K562 (cell line): ENCODE data around the gene ARHGDIA. TPM values are rescaled to one million over a fixed set of nuclear protein-coding genes. Genes with fewer than 3 reads are reported as not detected.
A peak's percentile ranks its signal among the peaks of the same experiment; 100 is the strongest.

Experiments
- ATAC-seq: fragments of 200-7000 bp; cut with Tn5 transposase; 3 replicates; pipeline ENCODE4 v1.9.1; 2020; ENCODE audit warnings: moderate library complexity
- BruUV-seq: library from RNA; stranded (reverse); fragments of 400-500 nt; replicated peaks from 2 replicates; lab custom pipeline; 2021; lab: Mats Ljungman, UMichigan
- CTCF ChIA-PET: fragments of 300-600 bp; formaldehyde crosslinking; extraction: SDS; loops from one replicate; lab custom pipeline; 2021; ENCODE audit warnings: low intra/inter-chr PET ratio; lab: Yijun Ruan, JAX
- POLR2A ChIA-PET: fragments of 300-600, 350-650 bp; sonication (Branson Sonifier 250); formaldehyde crosslinking; extraction: SDS; loops from one replicate; lab custom pipeline; 2021; ENCODE audit warnings: antibody characterized with exemption, inconsistent platforms; lab: Yijun Ruan, JAX
- DNase-seq, 4 experiments: peaks; one replicate each; pipeline versions ENCODE4 v3.0.0 to v3.0.0-alpha.2; 2011 to 2018; ENCODE audit warnings: low spot score in 3 of 4, mixed read lengths in 3 of 4; ENCODE audit errors: extremely low read depth in 1 of 4
- FAIRE-seq: peaks from 2 replicates; lab custom pipeline; 2011; peaks lifted over from hg19 to GRCh38; lab: Jason Lieb, UNC
- H2AFZ ChIP-seq: 2 replicates; pipeline ENCODE4 v1.6.0; 2011; ENCODE audit warnings: low read depth, low read length, control low read depth, inconsistent platforms
- H3K27ac ChIP-seq: fragments of 200-600 bp; 3 replicates; pipeline ENCODE4 v1.8.0; 2011; ENCODE audit warnings: low read depth, mild to moderate bottlenecking, control low read depth, inconsistent platforms, low read length, moderate library complexity, mixed read lengths; ENCODE audit errors: extremely low read depth
- H3K27me3 ChIP-seq, 2 experiments: fragments of 300-600 bp in 1 of 2; 2 replicates in 1 of 2; 3 replicates in 1 of 2; pipeline versions ENCODE4 v1.6.0 to v1.8.0; 2011; ENCODE audit warnings: inconsistent platforms in 2 of 2, low read length in 2 of 2, mild to moderate bottlenecking in 1 of 2, mixed read lengths in 1 of 2, moderate library complexity in 1 of 2; ENCODE audit not compliant: control insufficient read depth in 2 of 2, insufficient read depth in 2 of 2
- H3K36me3 ChIP-seq: fragments of 300-600 bp; 3 replicates; pipeline ENCODE4 v1.8.0; 2011; ENCODE audit warnings: mild to moderate bottlenecking, low read length, inconsistent platforms; ENCODE audit not compliant: control insufficient read depth, insufficient read depth
- H3K4me1 ChIP-seq, 2 experiments: fragments of 200-600 bp in 1 of 2; replicated peaks in 1 of 2; 2 replicates in 1 of 2; 3 replicates in 1 of 2; pipeline versions ENCODE4 v1.5.1 to v1.8.0; 2011; ENCODE audit warnings: inconsistent platforms in 2 of 2, low read length in 2 of 2, mild to moderate bottlenecking in 1 of 2, mixed read lengths in 1 of 2, moderate library complexity in 1 of 2; ENCODE audit not compliant: control insufficient read depth in 2 of 2, insufficient read depth in 2 of 2
- H3K4me2 ChIP-seq: 2 replicates; pipeline ENCODE4 v1.6.1; 2011; ENCODE audit warnings: low read length, control low read depth, inconsistent platforms, mixed read lengths; ENCODE audit not compliant: insufficient read depth
- H3K4me3 ChIP-seq: fragments of 200-600 bp; sonication (generic), shearing (Covaris generic); 2 replicates; pipeline ENCODE4 v1.5.1; 2016; ENCODE audit warnings: control low read depth, inconsistent platforms
- H3K79me2 ChIP-seq: fragments of 200-600 bp; 3 replicates; pipeline ENCODE4 v1.8.0; 2011; ENCODE audit warnings: low read length, inconsistent platforms; ENCODE audit not compliant: control insufficient read depth, insufficient read depth
- H3K9ac ChIP-seq, 2 experiments: 2 replicates each; pipeline versions ENCODE4 v1.6.0 to v1.6.1; 2011; ENCODE audit warnings: low read depth in 2 of 2, low read length in 2 of 2, control low read depth in 1 of 2, inconsistent platforms in 1 of 2, mild to moderate bottlenecking in 1 of 2, mixed read lengths in 1 of 2; ENCODE audit not compliant: insufficient read depth in 1 of 2
- H3K9me1 ChIP-seq: one replicate; pipeline ENCODE4 v1.6.0; 2011; ENCODE audit warnings: inconsistent platforms, mild to moderate bottlenecking, low read length, moderate library complexity; ENCODE audit not compliant: control insufficient read depth, insufficient read depth
- H3K9me3 ChIP-seq: replicated peaks from 2 replicates; pipeline ENCODE4 v1.5.1; 2011; ENCODE audit warnings: low read depth, low read length, inconsistent platforms; ENCODE audit not compliant: control insufficient read depth, insufficient read depth
- H4K20me1 ChIP-seq: replicated peaks from 2 replicates; pipeline ENCODE4 v1.6.1; 2011; ENCODE audit warnings: low read length, inconsistent platforms, mixed read lengths; ENCODE audit not compliant: control insufficient read depth, insufficient read depth
- CXXC5 ChIP-seq: fragments of 250-450 bp; sonication (Bioruptor Pico); IDR thresholded peaks from 2 replicates; pipeline ENCODE4 v1.8.0; 2022; ENCODE audit warnings: inconsistent platforms, mild to moderate bottlenecking, moderate library complexity
- POLR2G ChIP-seq: fragments of 200-400 bp; formaldehyde crosslinking; IDR thresholded peaks from 2 replicates; pipeline ENCODE4 v1.6.1; 2017; ENCODE audit warnings: low read depth, mild to moderate bottlenecking, antibody characterized with exemption, low read length, moderate library complexity
- RBFOX2 ChIP-seq: fragments of 200-400 bp; formaldehyde crosslinking; IDR thresholded peaks from 2 replicates; pipeline ENCODE4 v1.6.1; 2017; ENCODE audit warnings: low read depth, mild to moderate bottlenecking, low read length, moderate library complexity
- WGBS: fragments of 100-300 bp; shearing (Covaris generic); methylation state at CpG from one replicate; pipeline ENCODE4 v1.1.6; 2016; ENCODE audit warnings: low coverage, mixed read lengths; ENCODE audit not compliant: insufficient coverage; ENCODE audit errors: missing lambda C conversion rate; 5-methylcytosine and 5-hydroxymethylcytosine counted together
- in situ Hi-C: fragments of 300-500 bp; cut with MboI; formaldehyde crosslinking; loops from 4 replicates; pipeline ENCODE4 v1.15.0; 2018; ENCODE audit warnings: inconsistent platforms, mixed read lengths
- intact Hi-C: fragments of 100-400 bp; cut with micrococcal nuclease; formaldehyde crosslinking; loops from 2 replicates; pipeline ENCODE4 v1.14.2; 2022
- polyA plus RNA-seq, 8 experiments: library from polyadenylated mRNA; depleted of rRNA in 4 of 8; stranded (reverse) in 5 of 8; unstranded in 3 of 8; fragments of >200 nt; fragmentation: Nextera tagmentation in 2 of 8; fragmentation: Illumina TruSeq in 1 of 8; extraction: Ambion mirVana in 2 of 8; extraction: Trizol in 1 of 8; gene quantifications; 2 replicates each; pipeline versions ENCODE4 v1.2.1 to v1.2.3, GENCODE V29; 2011 to 2014; ENCODE audit warnings: inconsistent platforms in 1 of 8, missing spikeins in 1 of 8
- total RNA-seq, 7 experiments: library from RNA; depleted of rRNA in 6 of 7; stranded (reverse); fragments of >200 nt in 6 of 7; fragmentation: Illumina TruSeq in 2 of 7; extraction: Trizol in 2 of 7; gene quantifications; 2 replicates each; pipeline versions ENCODE4 v1.2.1 to v1.2.3, GENCODE V29; 2011 to 2021; ENCODE audit warnings: low replicate concordance in 1 of 7

The ARHGDIA gene
- total and polyA plus RNA-seq, 9 of the 15 experiments (the other 6 are each of a cell fraction or from before 2014, with no cell fraction given) = 9.6 to 340 (median 97.6) TPM

- H3K27ac ChIP-seq = no peak overlapping the region
- H3K36me3 ChIP-seq = peaks cover 72% of the 10 kb centered on the region
- no peak overlapping the region for H3K4me3 ChIP-seq
- H3K4me2 ChIP-seq = no peak overlapping the region
- POLR2A ChIA-PET = interaction anchor here (0.7 to 10.5 kb wide), 3 partner anchors 13 to 175 kb away, joined by 3 to 85 read pairs (median 5); no protein-coding TSS in a partner anchor
- intact Hi-C loops = no loop called here
- peaks cover 12 to 49% of the 10 kb centered on the region in 2 experiments; a peak in 4 of 5 replicates for H3K4me1 ChIP-seq
- no TSS peak for BruUV-seq
- ATAC-seq = no peak
- H3K79me2 ChIP-seq = peaks cover 71% of the 10 kb centered on the region
- H4K20me1 ChIP-seq = 0 out of 2 replicates have a peak, but pooled peaks cover 4% of the 10 kb centered on the region
- no peak for TF ChIP-seq CXXC5
- TF ChIP-seq RBFOX2 = peak; percentile 76
- TF ChIP-seq POLR2G = peak; percentile 68
- TF ChIP-seq, all 486 proteins: peak for 2
- in situ Hi-C loops = no loop called here
- CTCF ChIA-PET = no interaction called here
- Histone ChIP-seq H3K9me3 (no peaks in the 10 kb centered on the region), H2AFZ (no peak overlapping the region), H3K27me3 (no peaks in the 10 kb centered on the region), H3K9ac (peak overlapping the region in 1 of 2 experiments; percentile 89; a peak in 2 of 4 replicates), H3K9me1 (peaks cover 5% of the 10 kb centered on the region)
- 96% methylated on average over 32 of the region's 44 CpGs for WGBS
- FAIRE-seq (no peak), DNase-seq (peak in 1 of 4 experiments; percentile 6)
Measured at GRCh38 chr17:81888105-81888987, 17.2 kb upstream of the ARHGDIA start.
